CD14-positive monocyte (primary cell): ENCODE results near the gene DNLZ. TPM values are rescaled to one million over a fixed set of nuclear protein-coding genes. Genes with fewer than 3 reads are reported as not detected.

Experiments used
- DNase-seq, 3 donors: peaks; one replicate each; pipeline ENCODE4 v3.0.0-alpha.2; 2011 to 2022
- H2AFZ ChIP-seq: 2 replicates; pipeline ENCODE4 v1.6.0; 2012; ENCODE audit warnings: mild to moderate bottlenecking, low read depth, low read length, inconsistent platforms; ENCODE audit not compliant: insufficient read depth, poor library complexity, severe bottlenecking
- H3K27ac ChIP-seq, 2 donors: 1 replicate in 1 of 2; 2 replicates in 1 of 2; pipeline ENCODE4 v1.5.1; 2012 to 2013; ENCODE audit warnings: low read length in 2 of 2, control low read depth in 1 of 2, inconsistent platforms in 1 of 2, low read depth in 1 of 2, mild to moderate bottlenecking in 1 of 2
- H3K27me3 ChIP-seq, 2 donors: one replicate each; pipeline versions ENCODE4 v1.6.0 to v1.6.1; 2011 to 2013; ENCODE audit warnings: low read length in 2 of 2; ENCODE audit not compliant: control insufficient read depth in 2 of 2, insufficient read depth in 2 of 2
- H3K36me3 ChIP-seq, 2 donors: replicated peaks in 1 of 2; 1 replicate in 1 of 2; 2 replicates in 1 of 2; pipeline versions ENCODE4 v1.5.1 to v1.6.1; 2012 to 2013; ENCODE audit warnings: low read length in 2 of 2, control low read depth in 1 of 2, inconsistent platforms in 1 of 2, mild to moderate bottlenecking in 1 of 2; ENCODE audit not compliant: insufficient read depth in 2 of 2, control insufficient read depth in 1 of 2
- H3K4me1 ChIP-seq, 2 donors: 1 replicate in 1 of 2; 2 replicates in 1 of 2; pipeline versions ENCODE4 v1.5.1 to v1.6.1; 2012 to 2013; ENCODE audit warnings: low read length in 2 of 2, control low read depth in 1 of 2, inconsistent platforms in 1 of 2, mild to moderate bottlenecking in 1 of 2, moderate library complexity in 1 of 2; ENCODE audit not compliant: insufficient read depth in 2 of 2, control insufficient read depth in 1 of 2
- H3K4me2 ChIP-seq: replicated peaks from 2 replicates; pipeline ENCODE3; 2012; ENCODE audit warnings: low read length, moderate library complexity, mild to moderate bottlenecking; ENCODE audit not compliant: poor library complexity, severe bottlenecking; ENCODE audit errors: extremely low read depth
- H3K4me3 ChIP-seq, 3 experiments: fragments of 200-600 bp in 1 of 3; sonication (generic) in 1 of 3; replicated peaks in 1 of 3; 1 replicate in 2 of 3; 2 replicates in 1 of 3; pipeline ENCODE4 v1.5.1; 2011 to 2013; ENCODE audit warnings: low read length in 3 of 3, mild to moderate bottlenecking in 3 of 3, control low read depth in 2 of 3, low read depth in 2 of 3, inconsistent platforms in 1 of 3, moderate library complexity in 1 of 3
- H3K79me2 ChIP-seq: 2 replicates; pipeline ENCODE4 v1.6.0; 2012; ENCODE audit warnings: mild to moderate bottlenecking, control low read depth, inconsistent platforms, low read length, moderate library complexity; ENCODE audit not compliant: insufficient read depth
- H3K9ac ChIP-seq: 2 replicates; pipeline ENCODE4 v1.6.0; 2017; ENCODE audit warnings: low read length, mild to moderate bottlenecking; ENCODE audit not compliant: insufficient read depth, poor library complexity, severe bottlenecking
- H3K9me3 ChIP-seq, 2 donors: replicated peaks in 1 of 2; 1 replicate in 1 of 2; 2 replicates in 1 of 2; pipeline versions ENCODE4 v1.5.1 to v1.6.1; 2012 to 2013; ENCODE audit warnings: low read length in 2 of 2, control low read depth in 1 of 2; ENCODE audit not compliant: control insufficient read depth in 1 of 2, insufficient read depth in 1 of 2
- H4K20me1 ChIP-seq: 2 replicates; pipeline ENCODE4 v1.6.0; 2012; ENCODE audit warnings: mild to moderate bottlenecking, low read length, control low read depth, moderate library complexity; ENCODE audit not compliant: insufficient read depth
- H3K27ac Mint-ChIP-seq, 7 donors: one replicate each; pipeline ENCODE4 v1.8.0; 2020; ENCODE audit warnings: mild to moderate bottlenecking in 7 of 7, mixed read lengths in 7 of 7, moderate library complexity in 6 of 7, inconsistent platforms in 2 of 7
- H3K27me3 Mint-ChIP-seq, 3 donors: one replicate each; pipeline ENCODE4 v1.8.0; 2021 to 2022; ENCODE audit warnings: low read depth in 3 of 3, mild to moderate bottlenecking in 3 of 3, mixed read lengths in 3 of 3, moderate library complexity in 3 of 3, inconsistent platforms in 1 of 3
- H3K36me3 Mint-ChIP-seq, 2 donors: one replicate each; pipeline ENCODE4 v1.8.0; 2020; ENCODE audit warnings: mixed read lengths in 2 of 2, inconsistent platforms in 1 of 2, mild to moderate bottlenecking in 1 of 2
- H3K4me1 Mint-ChIP-seq: one replicate; pipeline ENCODE4 v1.8.0; 2020; ENCODE audit warnings: mild to moderate bottlenecking, mixed read lengths
- H3K4me3 Mint-ChIP-seq, 2 donors: one replicate each; pipeline ENCODE4 v1.8.0; 2020; ENCODE audit warnings: mild to moderate bottlenecking in 2 of 2, mixed read lengths in 2 of 2, moderate library complexity in 1 of 2
- H3K9me3 Mint-ChIP-seq, 7 donors: one replicate each; pipeline ENCODE4 v1.8.0; 2020 to 2022; ENCODE audit warnings: mixed read lengths in 7 of 7, mild to moderate bottlenecking in 6 of 7, moderate library complexity in 6 of 7, inconsistent platforms in 2 of 7
- WGBS: methylation state at CpG from one replicate; pipeline ENCODE4 v1.1.5; 2013; ENCODE audit warnings: missing lambda C conversion rate; ENCODE audit not compliant: insufficient coverage; 5-methylcytosine and 5-hydroxymethylcytosine counted together
- intact Hi-C, 2 donors: fragments of 100-400 bp; cut with micrococcal nuclease; formaldehyde crosslinking; loops; one replicate each; pipeline versions ENCODE4 v1.15.0 to v1.15.1; 2023
- polyA plus RNA-seq, 3 donors: library from polyadenylated mRNA; depleted of rRNA in 1 of 3; unstranded in 2 of 3; stranded (reverse) in 1 of 3; fragments of 300-500 nt in 2 of 3; fragments of >200 nt in 1 of 3; fragmentation: Illumina TruSeq in 2 of 3; gene quantifications; 1 replicate in 2 of 3; 2 replicates in 1 of 3; pipeline ENCODE4 v1.2.3, GENCODE V29; 2012 to 2021
- TF ChIP-seq, protein P1 (sequence below): fragments of 200-600 bp; IDR thresholded peaks from one replicate; pipeline ENCODE4 v1.8.0; 2022; ENCODE audit warnings: antibody characterized with exemption, mild to moderate bottlenecking

DNLZ gene
- polyA plus RNA-seq, 3 donors = 5.1 to 20.5 (median 10.5) TPM

DNA sequence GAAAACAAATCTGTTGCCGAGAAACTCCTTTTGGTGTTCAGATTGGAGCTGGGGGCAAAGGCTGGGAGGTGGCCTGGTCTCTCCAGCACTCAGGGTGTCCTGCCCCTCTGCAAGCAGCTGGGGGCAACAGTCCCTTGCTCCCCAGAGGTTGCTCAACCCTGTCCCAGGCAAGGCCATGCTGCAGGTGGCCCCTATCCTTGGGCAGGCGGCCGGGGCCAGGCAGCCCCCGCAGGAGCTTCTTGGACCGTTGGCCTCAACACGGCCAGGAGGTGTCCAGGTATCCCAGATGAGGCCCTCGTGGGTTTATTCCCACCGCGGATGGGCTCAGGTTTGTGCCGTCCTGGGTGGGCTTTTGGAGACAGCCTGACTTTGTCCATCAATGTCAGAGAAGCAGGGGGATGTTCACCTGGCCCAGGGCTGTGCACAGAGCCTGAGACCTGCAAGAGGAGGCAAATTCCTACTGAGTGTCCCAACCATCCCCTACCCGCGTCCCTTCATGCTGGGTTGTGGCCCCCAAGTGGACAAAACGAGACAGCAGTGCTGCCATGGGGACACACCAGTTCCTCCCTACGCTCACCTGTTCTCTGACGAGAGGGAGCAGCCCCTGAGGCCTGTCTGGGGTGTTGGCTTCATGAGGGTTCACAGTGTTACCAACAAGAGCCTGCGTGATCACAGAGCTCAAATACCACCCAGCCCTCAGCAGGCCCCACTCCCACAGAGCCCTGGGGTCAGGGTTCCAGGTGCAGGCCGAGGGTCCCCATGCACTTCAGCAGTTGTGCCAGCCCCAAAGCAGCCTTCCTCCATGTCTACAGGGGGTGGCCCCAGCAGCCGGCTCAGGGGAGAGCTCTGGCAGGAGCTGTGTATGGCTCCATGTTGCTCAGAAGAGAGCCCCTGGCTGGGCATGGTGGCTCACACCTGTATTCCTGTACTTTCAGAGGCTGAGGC, 50.2 kb downstream of the DNLZ start:
- Histone ChIP-seq H3K4me3 (no peak overlapping the region), H4K20me1 (no peaks in the 10 kb centered on the region), H3K4me1 (no peaks in the 10 kb centered on the region), H3K27me3 (peaks cover 0 to 3% of the 10 kb centered on the region in 2 donors), H2AFZ (no peak overlapping the region), H3K9me3 (peaks cover 10 to 26% of the 10 kb centered on the region in 2 donors), H3K36me3 (no peaks in the 10 kb centered on the region), H3K79me2 (no peaks in the 10 kb centered on the region), H3K27ac (no peak overlapping the region), H3K9ac (no peak overlapping the region), H3K4me2 (no peak overlapping the region)
- no peak for DNase-seq
- no peaks in the 10 kb centered on the region for H3K4me1 Mint-ChIP-seq
- H3K36me3 Mint-ChIP-seq = peaks cover 0 to 6% of the 10 kb centered on the region in 2 donors
- TF ChIP-seq, protein P1, sequence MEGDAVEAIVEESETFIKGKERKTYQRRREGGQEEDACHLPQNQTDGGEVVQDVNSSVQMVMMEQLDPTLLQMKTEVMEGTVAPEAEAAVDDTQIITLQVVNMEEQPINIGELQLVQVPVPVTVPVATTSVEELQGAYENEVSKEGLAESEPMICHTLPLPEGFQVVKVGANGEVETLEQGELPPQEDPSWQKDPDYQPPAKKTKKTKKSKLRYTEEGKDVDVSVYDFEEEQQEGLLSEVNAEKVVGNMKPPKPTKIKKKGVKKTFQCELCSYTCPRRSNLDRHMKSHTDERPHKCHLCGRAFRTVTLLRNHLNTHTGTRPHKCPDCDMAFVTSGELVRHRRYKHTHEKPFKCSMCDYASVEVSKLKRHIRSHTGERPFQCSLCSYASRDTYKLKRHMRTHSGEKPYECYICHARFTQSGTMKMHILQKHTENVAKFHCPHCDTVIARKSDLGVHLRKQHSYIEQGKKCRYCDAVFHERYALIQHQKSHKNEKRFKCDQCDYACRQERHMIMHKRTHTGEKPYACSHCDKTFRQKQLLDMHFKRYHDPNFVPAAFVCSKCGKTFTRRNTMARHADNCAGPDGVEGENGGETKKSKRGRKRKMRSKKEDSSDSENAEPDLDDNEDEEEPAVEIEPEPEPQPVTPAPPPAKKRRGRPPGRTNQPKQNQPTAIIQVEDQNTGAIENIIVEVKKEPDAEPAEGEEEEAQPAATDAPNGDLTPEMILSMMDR = no peak
- 84% methylated on average over 18 of the region's 18 CpGs for WGBS
- no peak overlapping the region for H3K27ac Mint-ChIP-seq
- H3K27me3 Mint-ChIP-seq = peaks cover 0 to 2% (median 0%) of the 10 kb centered on the region in 3 donors
- peaks cover 15 to 24% (median 18%) of the 10 kb centered on the region in 7 donors for H3K9me3 Mint-ChIP-seq
- intact Hi-C loops = no loop called here
- H3K4me3 Mint-ChIP-seq = no peak overlapping the region

GRCh38 chr9:136312436-136312835, 51.1 kb downstream of the DNLZ start:
- intact Hi-C loops = no loop called here
- Histone ChIP-seq H2AFZ (no peak overlapping the region), H3K27ac (no peak overlapping the region), H3K27me3 (peaks cover 0 to 3% of the 10 kb centered on the region in 2 donors), H3K9me3 (peaks cover 10 to 26% of the 10 kb centered on the region in 2 donors), H3K4me1 (no peaks in the 10 kb centered on the region), H3K9ac (no peak overlapping the region), H3K79me2 (no peaks in the 10 kb centered on the region), H3K4me2 (no peak overlapping the region), H4K20me1 (no peaks in the 10 kb centered on the region), H3K4me3 (no peak overlapping the region), H3K36me3 (no peaks in the 10 kb centered on the region)
- H3K4me3 Mint-ChIP-seq = no peak overlapping the region
- H3K27me3 Mint-ChIP-seq = peaks cover 0 to 2% (median 0%) of the 10 kb centered on the region in 3 donors
- peaks cover 0 to 6% of the 10 kb centered on the region in 2 donors for H3K36me3 Mint-ChIP-seq
- peaks cover 15 to 24% (median 18%) of the 10 kb centered on the region in 7 donors for H3K9me3 Mint-ChIP-seq
- H3K4me1 Mint-ChIP-seq = no peaks in the 10 kb centered on the region
- TF ChIP-seq, protein P1 = peak; percentile 43
- no peak overlapping the region for H3K27ac Mint-ChIP-seq
- DNase-seq = peak in 2 of 3 donors; percentile 30 to 38
- 48% methylated on average over 12 of the region's 12 CpGs for WGBS
